GM12892 (cell line): ENCODE measurements around the gene SLC39A11.

Experiments
- POLR2A ChIP-seq: IDR thresholded peaks from 2 replicates; pipeline ENCODE4 v1.6.1; 2011; ENCODE audit warnings: low read depth, low read length, control low read depth
- POLR2AphosphoS5 ChIP-seq: IDR thresholded peaks from 2 replicates; pipeline ENCODE4 v1.6.1; 2011; ENCODE audit warnings: low read depth, low read length, control low read depth
- TAF1 ChIP-seq: IDR thresholded peaks from 2 replicates; pipeline ENCODE4 v1.6.1; 2011; ENCODE audit warnings: low read depth, mild to moderate bottlenecking, control low read depth, low read length, borderline replicate concordance

DNA sequence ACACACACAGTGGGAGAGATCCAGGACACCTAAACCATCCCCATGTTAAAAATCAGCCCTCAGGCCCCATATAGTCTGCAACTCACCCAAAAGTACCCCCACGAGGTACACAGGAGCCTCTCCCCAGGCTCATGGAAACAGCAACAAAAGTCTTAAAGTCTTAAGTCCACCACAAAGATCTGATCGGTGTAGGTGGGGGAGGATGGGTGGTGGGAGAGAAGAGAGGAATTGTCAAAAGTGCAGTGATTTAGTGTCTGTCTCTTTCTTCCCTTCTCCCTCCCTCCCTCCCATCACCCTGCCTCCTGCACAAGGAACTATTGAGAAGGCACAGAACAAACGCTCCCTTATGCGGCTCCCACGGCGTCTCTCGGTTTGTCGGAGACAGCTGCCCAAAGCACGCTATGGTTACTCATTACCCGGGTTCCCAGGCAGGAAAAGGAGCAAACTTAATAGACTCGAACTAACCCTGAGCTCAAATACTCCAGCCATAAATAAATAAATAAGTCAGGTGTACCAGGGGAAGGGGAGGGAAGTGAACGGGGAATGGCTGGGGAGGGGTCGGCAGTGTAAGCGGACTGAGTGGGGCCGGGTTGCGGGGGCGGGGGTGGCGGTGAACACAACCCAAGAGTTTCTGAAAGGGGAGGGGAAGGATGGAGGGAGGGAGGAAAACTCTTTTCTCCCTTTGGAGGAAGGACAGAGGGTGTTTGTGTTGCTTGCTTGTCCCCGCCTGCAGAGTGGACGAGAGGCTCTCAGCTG lies 477.4 kb downstream of the SLC39A11 start:
- TF ChIP-seq POLR2AphosphoS5 (no peak), TAF1 (no peak), POLR2A (no peak)
